SU-DHL-6 (cell line): ENCODE measurements around the gene DUSP16.

Experiments
- EZH2phosphoT487 ChIP-seq: fragments of 200-600 bp; sonication (generic), shearing (Covaris generic); conservative IDR thresholded peaks from 2 replicates; pipeline ENCODE4 v1.6.1; 2018; ENCODE audit warnings: mild to moderate bottlenecking, antibody characterized with exemption, low read length, moderate library complexity, mixed read lengths
- TF ChIP-seq, protein P1 (sequence below): fragments of 200-600 bp; sonication (generic); IDR thresholded peaks from one replicate; pipeline ENCODE4 v1.5.1; 2017; ENCODE audit warnings: antibody characterized with exemption, mild to moderate bottlenecking, low read length, moderate library complexity; ENCODE audit not compliant: insufficient read depth, poor library complexity, severe bottlenecking

DNA sequence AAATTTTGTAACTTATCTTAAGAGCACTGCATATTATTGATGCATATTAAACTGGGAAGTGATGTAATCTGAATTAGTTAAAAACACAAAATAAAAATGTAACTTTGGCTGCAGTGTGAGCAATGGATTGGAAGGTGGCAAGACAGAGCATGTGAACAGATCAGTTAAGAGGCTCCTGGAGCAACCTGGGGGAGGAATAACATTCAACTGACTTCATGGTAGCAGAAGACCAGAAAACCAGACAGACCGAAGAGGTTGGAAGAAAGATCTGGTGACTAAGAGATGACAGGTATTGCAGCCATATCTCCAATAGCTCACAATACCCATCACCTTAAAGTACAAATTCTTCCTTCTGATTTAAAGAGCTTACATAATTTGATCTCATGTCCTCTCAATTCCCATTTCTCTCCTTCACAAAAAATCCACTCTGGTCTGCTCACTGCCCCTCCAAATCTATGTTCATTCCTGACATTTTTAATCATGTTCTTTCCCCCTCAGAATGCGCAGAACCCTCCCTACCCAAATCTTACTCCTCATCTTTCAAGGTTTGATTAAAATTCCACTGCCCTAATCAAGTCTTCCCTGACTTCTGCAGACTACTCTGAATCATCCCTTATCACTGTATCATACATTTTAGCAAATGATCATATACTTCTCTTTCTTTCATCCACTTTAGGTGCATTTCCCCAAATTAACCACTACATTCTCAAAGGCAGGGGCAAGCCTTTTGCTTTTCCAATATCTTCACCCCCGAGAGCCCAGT, 51.5 kb downstream of the DUSP16 start:
- TF ChIP-seq, protein P1, sequence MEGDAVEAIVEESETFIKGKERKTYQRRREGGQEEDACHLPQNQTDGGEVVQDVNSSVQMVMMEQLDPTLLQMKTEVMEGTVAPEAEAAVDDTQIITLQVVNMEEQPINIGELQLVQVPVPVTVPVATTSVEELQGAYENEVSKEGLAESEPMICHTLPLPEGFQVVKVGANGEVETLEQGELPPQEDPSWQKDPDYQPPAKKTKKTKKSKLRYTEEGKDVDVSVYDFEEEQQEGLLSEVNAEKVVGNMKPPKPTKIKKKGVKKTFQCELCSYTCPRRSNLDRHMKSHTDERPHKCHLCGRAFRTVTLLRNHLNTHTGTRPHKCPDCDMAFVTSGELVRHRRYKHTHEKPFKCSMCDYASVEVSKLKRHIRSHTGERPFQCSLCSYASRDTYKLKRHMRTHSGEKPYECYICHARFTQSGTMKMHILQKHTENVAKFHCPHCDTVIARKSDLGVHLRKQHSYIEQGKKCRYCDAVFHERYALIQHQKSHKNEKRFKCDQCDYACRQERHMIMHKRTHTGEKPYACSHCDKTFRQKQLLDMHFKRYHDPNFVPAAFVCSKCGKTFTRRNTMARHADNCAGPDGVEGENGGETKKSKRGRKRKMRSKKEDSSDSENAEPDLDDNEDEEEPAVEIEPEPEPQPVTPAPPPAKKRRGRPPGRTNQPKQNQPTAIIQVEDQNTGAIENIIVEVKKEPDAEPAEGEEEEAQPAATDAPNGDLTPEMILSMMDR = no peak
- TF ChIP-seq EZH2phosphoT487 = no peak
